Right cardiac atrium (tissue), 5 donors: ENCODE data around the gene USP28. TPM values are rescaled to one million over a fixed set of nuclear protein-coding genes. Genes with fewer than 3 reads are reported as not detected.

Experiments used
- ATAC-seq, 2 donors: fragments of 200-7000 bp; cut with Tn5 transposase; one replicate each; pipeline versions ENCODE4 v1.8.0 to v1.9.1; 2020; ENCODE audit warnings: moderate library complexity in 2 of 2, mild to moderate bottlenecking in 1 of 2
- DNase-seq, 3 donors: peaks; one replicate each; pipeline ENCODE4 v3.0.0-alpha.2; 2020
- H3K27ac ChIP-seq: one replicate; pipeline ENCODE4 v1.5.1; 2013; ENCODE audit warnings: mild to moderate bottlenecking, low read length, control low read depth, moderate library complexity
- H3K27me3 ChIP-seq: one replicate; pipeline ENCODE4 v1.6.1; 2013; ENCODE audit not compliant: control insufficient read depth, insufficient read depth
- H3K4me1 ChIP-seq: one replicate; pipeline ENCODE4 v1.6.1; 2013; ENCODE audit warnings: low read length; ENCODE audit not compliant: control insufficient read depth, insufficient read depth
- H3K4me3 ChIP-seq: one replicate; pipeline ENCODE4 v1.5.1; 2013; ENCODE audit warnings: low read length, control low read depth
- H3K9me3 ChIP-seq: one replicate; pipeline ENCODE4 v1.6.1; 2013; ENCODE audit warnings: low read length; ENCODE audit not compliant: control insufficient read depth
- WGBS: extraction: QIAGEN DNeasy Blood & Tissue Kit; methylation state at CpG from one replicate; pipeline ENCODE4 v1.1.7; 2013; 5-methylcytosine and 5-hydroxymethylcytosine counted together
- intact Hi-C, 4 donors: fragments of 100-400 bp; cut with DNase I; formaldehyde crosslinking; loops; one replicate each; pipeline versions ENCODE4 v1.11.0 to v1.14.0; 2022 to 2023
- polyA plus RNA-seq: library from polyadenylated mRNA; stranded (reverse); fragments of 200-250 nt; gene quantifications from one replicate; pipeline ENCODE4 v1.2.3, GENCODE V29; 2013
- total RNA-seq, 4 donors: library from RNA; stranded (reverse); fragmentation: NEBNext Ultra II Directional; extraction: Animal tissue kit (Norgen Biotek cat#: 25700); gene quantifications; one replicate each; pipeline ENCODE4 v1.2.1, GENCODE V29; 2021
- donor health status: healthy with polysubstance abuse.
- donor health status: DM: no; HTN: yes; CAD: no.
- donor health status: DM: no; HTN: no; CAD: no.
- donor health status: DM: no; HTN: yes; CAD: no; lungs with severe emphysema.
- donor health status: DM: yes; HTN: yes; CAD: no.

USP28 gene
- total and polyA plus RNA-seq, 5 donors: 39.8 to 109 (median 99.3) TPM

DNA sequence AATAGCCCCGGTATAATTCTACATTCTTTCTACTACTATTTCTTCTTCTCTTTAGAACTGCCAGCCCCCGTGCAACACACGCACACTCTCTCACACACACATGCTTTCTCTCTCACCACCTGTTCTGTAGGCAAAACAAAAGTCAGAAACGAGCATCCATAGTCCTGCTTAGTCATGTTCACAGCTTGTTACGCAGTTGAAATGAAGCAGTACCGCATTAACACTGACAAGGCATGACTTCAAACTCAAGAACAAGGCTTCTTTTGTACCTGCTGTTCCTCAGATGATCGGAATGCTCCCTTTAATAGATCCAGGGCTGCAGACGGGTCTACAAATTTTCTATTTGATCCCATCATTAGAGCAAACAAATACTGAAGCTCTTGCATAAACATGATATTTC, 42.2 kb downstream of the USP28 start:
- Histone ChIP-seq H3K9me3 (no peaks in the 10 kb centered on the region), H3K27me3 (no peaks in the 10 kb centered on the region), H3K27ac (no peak overlapping the region), H3K4me1 (no peaks in the 10 kb centered on the region), H3K4me3 (no peak overlapping the region)
- no peak for ATAC-seq
- no peak for DNase-seq
- WGBS: 88% methylated on average over 8 of the region's 8 CpGs
- intact Hi-C loops: no loop called here

- H3K9me3 ChIP-seq: no peaks in the 10 kb centered on the region
- H3K4me1 ChIP-seq: no peaks in the 10 kb centered on the region
- DNase-seq: no peak
- intact Hi-C loops: no loop called here
- WGBS: 86% methylated on average over 4 of the region's 4 CpGs
- H3K27me3 ChIP-seq: no peaks in the 10 kb centered on the region
- no peak overlapping the region for H3K27ac ChIP-seq
- no peak for ATAC-seq
- no peak overlapping the region for H3K4me3 ChIP-seq
These were observed 44.1 kb downstream of the USP28 start for GRCh38 chr11:113831314-113831713.

DNA sequence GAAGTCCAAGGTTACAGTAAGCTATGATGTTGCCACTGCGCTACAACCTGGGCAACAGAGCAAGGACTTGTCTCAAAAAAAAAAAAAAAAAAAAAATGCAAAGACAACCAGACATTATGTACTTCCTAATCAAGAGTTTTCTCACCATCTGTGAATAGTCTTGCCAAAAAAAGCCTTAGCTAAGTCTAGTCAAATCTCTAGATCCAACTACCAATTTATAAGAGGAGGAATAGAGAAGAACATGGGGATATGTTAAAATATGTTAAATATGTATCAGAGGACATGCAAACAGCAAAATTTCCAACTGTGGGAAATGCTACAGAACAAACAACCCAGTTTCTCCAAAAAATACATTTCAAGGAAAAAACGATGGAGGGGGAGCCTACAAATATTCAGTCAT, 45.6 kb downstream of the USP28 start:
- DNase-seq (no peak), ATAC-seq (no peak)
- 91% methylated on average over 2 of the region's 2 CpGs for WGBS
- intact Hi-C loops: no loop called here
- Histone ChIP-seq H3K27ac (no peak overlapping the region), H3K4me1 (no peaks in the 10 kb centered on the region), H3K9me3 (no peaks in the 10 kb centered on the region), H3K4me3 (no peak overlapping the region), H3K27me3 (no peaks in the 10 kb centered on the region)

DNA sequence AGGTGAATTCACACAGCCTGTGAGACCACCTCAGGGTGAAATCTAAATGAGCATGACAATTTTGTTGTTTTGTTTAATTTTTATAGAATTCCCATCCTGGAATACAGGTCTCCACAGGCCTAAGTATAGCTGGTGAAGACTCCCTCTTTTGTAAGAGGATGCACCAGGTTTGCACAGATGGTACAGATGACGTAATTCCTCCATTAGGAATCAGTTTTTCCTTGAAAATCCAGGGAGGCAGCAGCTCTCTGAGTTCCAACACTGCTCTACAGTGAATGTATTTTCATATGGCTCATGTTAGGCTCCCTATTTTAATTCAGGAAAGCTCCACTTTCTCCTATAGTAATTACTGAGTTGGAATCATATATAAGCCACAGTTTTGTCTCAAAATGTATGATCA, 47.2 kb downstream of the USP28 start:
- DNase-seq (no peak), ATAC-seq (no peak)
- WGBS: 91% methylated on average over 1 of the region's 1 CpG
- Histone ChIP-seq H3K27me3 (no peaks in the 10 kb centered on the region), H3K27ac (no peak overlapping the region), H3K9me3 (no peaks in the 10 kb centered on the region), H3K4me3 (no peak overlapping the region), H3K4me1 (no peaks in the 10 kb centered on the region)
- intact Hi-C loops: no loop called here

- no peak for ATAC-seq
- H3K27ac ChIP-seq: no peak overlapping the region
- DNase-seq: no peak
- H3K4me1 ChIP-seq: no peaks in the 10 kb centered on the region
- no peaks in the 10 kb centered on the region for H3K9me3 ChIP-seq
- intact Hi-C loops: no loop called here
- no peaks in the 10 kb centered on the region for H3K27me3 ChIP-seq
- no peak overlapping the region for H3K4me3 ChIP-seq
- 96% methylated on average over 3 of the region's 3 CpGs for WGBS
These were observed 47.9 kb downstream of the USP28 start for GRCh38 chr11:113827477-113827876.

GRCh38 chr11:113818426-113818825, 56.9 kb downstream of the USP28 start:
- Histone ChIP-seq H3K9me3 (no peaks in the 10 kb centered on the region), H3K4me1 (no peaks in the 10 kb centered on the region), H3K27ac (no peak overlapping the region), H3K27me3 (no peaks in the 10 kb centered on the region), H3K4me3 (no peak overlapping the region)
- ATAC-seq: no peak
- intact Hi-C loops: no loop called here
- no peak for DNase-seq
- WGBS: 97% methylated on average over 3 of the region's 3 CpGs

GRCh38 chr11:113817626-113818025, 57.7 kb downstream of the USP28 start:
- DNase-seq: no peak
- no peak overlapping the region for H3K4me3 ChIP-seq
- no peaks in the 10 kb centered on the region for H3K27me3 ChIP-seq
- H3K4me1 ChIP-seq: no peaks in the 10 kb centered on the region
- H3K27ac ChIP-seq: no peak overlapping the region
- intact Hi-C loops: no loop called here
- no peak for ATAC-seq
- H3K9me3 ChIP-seq: no peaks in the 10 kb centered on the region
- 77% methylated on average over 6 of the region's 6 CpGs for WGBS

DNA sequence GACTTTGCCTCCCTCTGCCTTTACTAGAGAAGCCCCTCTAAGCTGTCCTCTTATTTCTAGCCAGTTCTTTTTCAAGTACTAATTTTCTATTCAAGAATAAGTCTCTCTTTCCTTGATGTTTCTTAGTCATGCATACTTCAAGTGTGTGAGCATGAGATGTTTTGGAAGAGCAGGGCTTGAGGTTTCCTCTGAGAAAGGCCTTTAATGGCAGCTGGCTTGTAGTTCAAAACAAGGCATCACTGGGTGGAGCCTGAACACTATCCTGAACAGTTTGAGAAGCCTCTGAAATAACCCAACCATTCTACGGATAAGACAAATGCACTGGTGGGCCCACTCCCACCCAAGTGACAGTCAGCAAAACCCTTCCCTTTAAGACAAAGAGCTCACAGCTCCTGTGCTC, 58.2 kb downstream of the USP28 start:
- intact Hi-C loops: no loop called here
- Histone ChIP-seq H3K9me3 (no peaks in the 10 kb centered on the region), H3K27ac (no peak overlapping the region), H3K27me3 (no peaks in the 10 kb centered on the region), H3K4me3 (no peak overlapping the region), H3K4me1 (no peaks in the 10 kb centered on the region)
- no peak for DNase-seq
- no peak for ATAC-seq
- 85% methylated on average over 1 of the region's 1 CpG for WGBS

GRCh38 chr11:113814181-113814580, 61.2 kb downstream of the USP28 start:
- Histone ChIP-seq H3K9me3 (no peaks in the 10 kb centered on the region), H3K27me3 (no peaks in the 10 kb centered on the region), H3K4me1 (no peaks in the 10 kb centered on the region), H3K27ac (no peak overlapping the region), H3K4me3 (no peak overlapping the region)
- ATAC-seq: no peak
- intact Hi-C loops: no loop called here
- DNase-seq: no peak

- H3K4me1 ChIP-seq: no peaks in the 10 kb centered on the region
- ATAC-seq (no peak), DNase-seq (no peak)
- no peak overlapping the region for H3K4me3 ChIP-seq
- no peaks in the 10 kb centered on the region for H3K27me3 ChIP-seq
- no peak overlapping the region for H3K27ac ChIP-seq
- WGBS: 43% methylated on average over 2 of the region's 2 CpGs
- H3K9me3 ChIP-seq: no peaks in the 10 kb centered on the region
- intact Hi-C loops: no loop called here
These were observed 66.4 kb downstream of the USP28 start for GRCh38 chr11:113808931-113809330.

GRCh38 chr11:113806406-113806805, 69.0 kb downstream of the USP28 start:
- Histone ChIP-seq H3K27ac (no peak overlapping the region), H3K4me1 (no peaks in the 10 kb centered on the region), H3K27me3 (no peaks in the 10 kb centered on the region), H3K9me3 (no peaks in the 10 kb centered on the region), H3K4me3 (no peak overlapping the region)
- 93% methylated on average over 2 of the region's 2 CpGs for WGBS
- ATAC-seq (peak; percentile 39 to 60), DNase-seq (no peak)
- intact Hi-C loops: no loop called here

- intact Hi-C loops: no loop called here
- Histone ChIP-seq H3K4me3 (no peak overlapping the region), H3K27me3 (no peaks in the 10 kb centered on the region), H3K9me3 (no peaks in the 10 kb centered on the region), H3K4me1 (no peaks in the 10 kb centered on the region), H3K27ac (no peak overlapping the region)
- DNase-seq (no peak), ATAC-seq (peak in 1 of 2 donors; percentile 73)
These were observed 69.7 kb downstream of the USP28 start for GRCh38 chr11:113805640-113806039.
